Neural cell (in vitro differentiated cells): ENCODE data around the gene STRN. TPM values are rescaled to one million over a fixed set of nuclear protein-coding genes. Genes with fewer than 3 reads are reported as not detected.

Experiments used
- H2AFZ ChIP-seq: fragments of 200-600, 300-800 bp; sonication (generic), shearing (Covaris generic); 2 replicates; pipeline ENCODE4 v1.6.0; 2014; ENCODE audit warnings: low read depth, mild to moderate bottlenecking, antibody characterized with exemption, low read length, moderate library complexity
- H3F3A ChIP-seq: fragments of 200-600 bp; shearing (Covaris generic); 2 replicates; pipeline ENCODE4 v1.6.1; 2016; ENCODE audit warnings: mild to moderate bottlenecking, moderate library complexity, mixed read lengths, antibody characterized with exemption, low read length; ENCODE audit not compliant: insufficient read depth, poor library complexity, severe bottlenecking
- H3K27ac ChIP-seq: fragments of 200-600, 300-800 bp; sonication (generic), shearing (Covaris generic); 2 replicates; pipeline ENCODE4 v1.5.1; 2014; ENCODE audit warnings: mild to moderate bottlenecking, low read length, moderate library complexity
- H3K27me3 ChIP-seq: fragments of 300-800, 200-600 bp; sonication (generic), shearing (Covaris generic); 2 replicates; pipeline ENCODE4 v1.6.0; 2014; ENCODE audit warnings: mild to moderate bottlenecking, low read depth, low read length, moderate library complexity; ENCODE audit not compliant: insufficient read depth
- H3K36me3 ChIP-seq: fragments of 300-800, 200-600 bp; sonication (generic), shearing (Covaris generic); 2 replicates; pipeline ENCODE4 v1.5.1; 2014; ENCODE audit warnings: mild to moderate bottlenecking, antibody characterized with exemption, low read length, moderate library complexity; ENCODE audit not compliant: insufficient read depth
- H3K4me2 ChIP-seq: fragments of 300-800, 200-600 bp; sonication (generic), shearing (Covaris generic); 2 replicates; pipeline ENCODE4 v1.6.0; 2014; ENCODE audit warnings: mild to moderate bottlenecking, low read length
- H3K4me3 ChIP-seq: fragments of 300-800, 200-600 bp; sonication (generic), shearing (Covaris generic); 2 replicates; pipeline ENCODE4 v1.5.1; 2014; ENCODE audit warnings: mild to moderate bottlenecking, low read length, moderate library complexity
- H3K79me2 ChIP-seq: fragments of 200-600 bp; shearing (Covaris generic); replicated peaks from 2 replicates; pipeline ENCODE4 v1.6.0; 2014; ENCODE audit warnings: mild to moderate bottlenecking, low read length, moderate library complexity; ENCODE audit not compliant: insufficient read depth
- H3K9ac ChIP-seq: fragments of 300-800, 200-600 bp; sonication (generic), shearing (Covaris generic); 2 replicates; pipeline ENCODE4 v1.6.1; 2016; ENCODE audit warnings: mild to moderate bottlenecking, low read length, mixed read lengths
- H3K9me2 ChIP-seq: fragments of 200-600 bp; shearing (Covaris generic); 2 replicates; pipeline ENCODE4 v1.6.1; 2016; ENCODE audit warnings: mild to moderate bottlenecking, low read length, mixed read lengths; ENCODE audit not compliant: insufficient read depth
- H3K9me3 ChIP-seq: fragments of 200-600, 300-800 bp; sonication (generic), shearing (Covaris generic); 2 replicates; pipeline ENCODE4 v1.6.1; 2016; ENCODE audit warnings: mild to moderate bottlenecking, mixed run types, low read length, moderate library complexity, mixed read lengths
- H4K20me1 ChIP-seq: fragments of 200-600 bp; shearing (Covaris generic); 2 replicates; pipeline ENCODE4 v1.6.1; 2016; ENCODE audit warnings: mild to moderate bottlenecking, mixed run types; ENCODE audit not compliant: insufficient read depth
- EP300 ChIP-seq: fragments of 450-650 bp; conservative IDR thresholded peaks from 2 replicates; pipeline ENCODE4 v1.6.1; 2014; ENCODE audit warnings: antibody characterized with exemption, mild to moderate bottlenecking, moderate library complexity; ENCODE audit not compliant: poor library complexity, severe bottlenecking
- EZH2 ChIP-seq: fragments of 200-600, 300-800 bp; shearing (Covaris generic), sonication (generic); IDR thresholded peaks from 2 replicates; pipeline ENCODE4 v1.6.1; 2014; ENCODE audit warnings: antibody characterized with exemption, low read length, borderline replicate concordance, mild to moderate bottlenecking; ENCODE audit not compliant: insufficient read depth, poor library complexity, severe bottlenecking
- MXI1 ChIP-seq: fragments of 450-650 bp; conservative IDR thresholded peaks from 2 replicates; pipeline ENCODE4 v1.6.1; 2014; ENCODE audit warnings: antibody characterized with exemption, mild to moderate bottlenecking; ENCODE audit not compliant: poor library complexity, severe bottlenecking
- POLR2AphosphoS5 ChIP-seq: IDR thresholded peaks from 2 replicates; pipeline ENCODE4 v1.6.1; 2012
- RAD21 ChIP-seq: fragments of 450-650 bp; conservative IDR thresholded peaks from 2 replicates; pipeline ENCODE4 v1.6.1; 2014; ENCODE audit warnings: antibody characterized with exemption, mild to moderate bottlenecking, moderate library complexity
- SMC3 ChIP-seq: fragments of 450-650 bp; conservative IDR thresholded peaks from 2 replicates; pipeline ENCODE4 v1.6.1; 2014; ENCODE audit warnings: antibody characterized with exemption, mild to moderate bottlenecking, moderate library complexity; ENCODE audit not compliant: poor library complexity
- TAF1 ChIP-seq: IDR thresholded peaks from 2 replicates; pipeline ENCODE4 v1.6.1; 2012; ENCODE audit warnings: low read depth
- polyA plus RNA-seq: library from polyadenylated mRNA; depleted of rRNA; stranded (reverse); fragments of >200 nt; gene quantifications from 2 replicates; pipeline ENCODE4 v1.2.3, GENCODE V29; 2014
- TF ChIP-seq, protein P1 (sequence below): fragments of 450-650 bp; IDR thresholded peaks from 2 replicates; pipeline ENCODE4 v1.5.1; 2014; ENCODE audit warnings: antibody characterized with exemption, mild to moderate bottlenecking, moderate library complexity; ENCODE audit not compliant: poor library complexity, severe bottlenecking
- TF ChIP-seq, protein P2 (sequence below): IDR thresholded peaks from 2 replicates; pipeline ENCODE4 v1.6.1; 2012; ENCODE audit warnings: borderline replicate concordance

Gene STRN
- polyA plus RNA-seq, 1 donor from 2014 or later, result 9.9 TPM

DNA sequence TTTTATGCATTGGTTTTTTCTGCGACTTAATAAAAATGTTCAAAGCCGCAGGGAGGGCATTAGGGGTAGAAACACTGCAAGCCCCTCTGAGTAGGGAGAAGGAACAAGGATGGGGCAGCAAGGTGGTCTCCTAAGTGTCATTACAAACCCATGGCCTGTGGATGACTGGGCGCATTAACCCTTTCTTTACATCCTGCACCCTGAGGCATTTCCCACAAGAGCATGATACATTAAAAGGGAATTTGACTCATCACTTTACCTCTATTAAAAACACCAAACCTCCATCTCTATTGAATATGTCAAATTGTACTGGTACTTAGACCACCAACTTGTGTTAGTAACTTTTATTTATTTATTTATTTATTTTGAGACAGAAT is 157.3 kb downstream of the STRN start:
- Histone ChIP-seq H3K36me3 (no peaks in the 10 kb centered on the region), H3K27me3 (no peaks in the 10 kb centered on the region), H2AFZ (no peak overlapping the region), H3K79me2 (no peaks in the 10 kb centered on the region), H3K9me3 (no peaks in the 10 kb centered on the region), H3K9ac (no peak overlapping the region), H3K9me2 (no peaks in the 10 kb centered on the region), H3K4me3 (no peak overlapping the region), H3F3A (no peaks in the 10 kb centered on the region), H3K4me2 (no peak overlapping the region), H4K20me1 (no peaks in the 10 kb centered on the region), H3K27ac (no peak overlapping the region)
- TF ChIP-seq EP300, result no peak
- no peak for TF ChIP-seq POLR2AphosphoS5
- no peak for TF ChIP-seq TAF1
- TF ChIP-seq, protein P1, sequence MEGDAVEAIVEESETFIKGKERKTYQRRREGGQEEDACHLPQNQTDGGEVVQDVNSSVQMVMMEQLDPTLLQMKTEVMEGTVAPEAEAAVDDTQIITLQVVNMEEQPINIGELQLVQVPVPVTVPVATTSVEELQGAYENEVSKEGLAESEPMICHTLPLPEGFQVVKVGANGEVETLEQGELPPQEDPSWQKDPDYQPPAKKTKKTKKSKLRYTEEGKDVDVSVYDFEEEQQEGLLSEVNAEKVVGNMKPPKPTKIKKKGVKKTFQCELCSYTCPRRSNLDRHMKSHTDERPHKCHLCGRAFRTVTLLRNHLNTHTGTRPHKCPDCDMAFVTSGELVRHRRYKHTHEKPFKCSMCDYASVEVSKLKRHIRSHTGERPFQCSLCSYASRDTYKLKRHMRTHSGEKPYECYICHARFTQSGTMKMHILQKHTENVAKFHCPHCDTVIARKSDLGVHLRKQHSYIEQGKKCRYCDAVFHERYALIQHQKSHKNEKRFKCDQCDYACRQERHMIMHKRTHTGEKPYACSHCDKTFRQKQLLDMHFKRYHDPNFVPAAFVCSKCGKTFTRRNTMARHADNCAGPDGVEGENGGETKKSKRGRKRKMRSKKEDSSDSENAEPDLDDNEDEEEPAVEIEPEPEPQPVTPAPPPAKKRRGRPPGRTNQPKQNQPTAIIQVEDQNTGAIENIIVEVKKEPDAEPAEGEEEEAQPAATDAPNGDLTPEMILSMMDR, result no peak

DNA sequence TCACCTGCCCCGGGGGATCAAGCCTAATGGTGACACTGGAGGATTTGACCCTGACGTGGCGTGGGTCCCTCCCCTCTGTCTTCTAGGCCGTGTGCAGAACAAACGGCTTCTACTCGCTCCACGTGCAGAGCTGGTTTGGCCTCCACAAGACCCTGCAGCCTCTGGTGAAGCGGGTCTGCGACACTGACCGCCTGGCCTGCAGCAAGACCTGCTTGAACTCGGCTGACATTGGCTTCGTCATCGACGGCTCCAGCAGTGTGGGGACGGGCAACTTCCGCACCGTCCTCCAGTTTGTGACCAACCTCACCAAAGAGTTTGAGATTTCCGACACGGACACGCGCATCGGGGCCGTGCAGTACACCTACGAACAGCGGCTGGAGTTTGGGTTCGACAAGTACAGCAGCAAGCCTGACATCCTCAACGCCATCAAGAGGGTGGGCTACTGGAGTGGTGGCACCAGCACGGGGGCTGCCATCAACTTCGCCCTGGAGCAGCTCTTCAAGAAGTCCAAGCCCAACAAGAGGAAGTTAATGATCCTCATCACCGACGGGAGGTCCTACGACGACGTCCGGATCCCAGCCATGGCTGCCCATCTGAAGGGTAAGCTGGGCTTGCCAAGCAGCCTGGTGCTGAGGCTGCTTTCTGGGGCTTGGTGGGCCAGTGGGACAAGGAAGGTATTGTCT is 157.8 kb downstream of the STRN start:
- H3K4me3 ChIP-seq, result no peak overlapping the region
- H4K20me1 ChIP-seq, result no peaks in the 10 kb centered on the region
- no peak overlapping the region for H2AFZ ChIP-seq
- no peak overlapping the region for H3K27ac ChIP-seq
- no peaks in the 10 kb centered on the region for H3F3A ChIP-seq
- H3K79me2 ChIP-seq, result no peaks in the 10 kb centered on the region
- H3K9me2 ChIP-seq, result no peaks in the 10 kb centered on the region
- no peak overlapping the region for H3K4me2 ChIP-seq
- H3K36me3 ChIP-seq, result no peaks in the 10 kb centered on the region
- no peaks in the 10 kb centered on the region for H3K9me3 ChIP-seq
- no peak overlapping the region for H3K9ac ChIP-seq
- H3K27me3 ChIP-seq, result no peaks in the 10 kb centered on the region
- TF ChIP-seq, protein P1, result no peak
- TF ChIP-seq MXI1 (no peak), TAF1 (no peak), SMC3 (no peak), EP300 (no peak), EZH2 (no peak), RAD21 (no peak), POLR2AphosphoS5 (no peak)
- TF ChIP-seq, protein P2, sequence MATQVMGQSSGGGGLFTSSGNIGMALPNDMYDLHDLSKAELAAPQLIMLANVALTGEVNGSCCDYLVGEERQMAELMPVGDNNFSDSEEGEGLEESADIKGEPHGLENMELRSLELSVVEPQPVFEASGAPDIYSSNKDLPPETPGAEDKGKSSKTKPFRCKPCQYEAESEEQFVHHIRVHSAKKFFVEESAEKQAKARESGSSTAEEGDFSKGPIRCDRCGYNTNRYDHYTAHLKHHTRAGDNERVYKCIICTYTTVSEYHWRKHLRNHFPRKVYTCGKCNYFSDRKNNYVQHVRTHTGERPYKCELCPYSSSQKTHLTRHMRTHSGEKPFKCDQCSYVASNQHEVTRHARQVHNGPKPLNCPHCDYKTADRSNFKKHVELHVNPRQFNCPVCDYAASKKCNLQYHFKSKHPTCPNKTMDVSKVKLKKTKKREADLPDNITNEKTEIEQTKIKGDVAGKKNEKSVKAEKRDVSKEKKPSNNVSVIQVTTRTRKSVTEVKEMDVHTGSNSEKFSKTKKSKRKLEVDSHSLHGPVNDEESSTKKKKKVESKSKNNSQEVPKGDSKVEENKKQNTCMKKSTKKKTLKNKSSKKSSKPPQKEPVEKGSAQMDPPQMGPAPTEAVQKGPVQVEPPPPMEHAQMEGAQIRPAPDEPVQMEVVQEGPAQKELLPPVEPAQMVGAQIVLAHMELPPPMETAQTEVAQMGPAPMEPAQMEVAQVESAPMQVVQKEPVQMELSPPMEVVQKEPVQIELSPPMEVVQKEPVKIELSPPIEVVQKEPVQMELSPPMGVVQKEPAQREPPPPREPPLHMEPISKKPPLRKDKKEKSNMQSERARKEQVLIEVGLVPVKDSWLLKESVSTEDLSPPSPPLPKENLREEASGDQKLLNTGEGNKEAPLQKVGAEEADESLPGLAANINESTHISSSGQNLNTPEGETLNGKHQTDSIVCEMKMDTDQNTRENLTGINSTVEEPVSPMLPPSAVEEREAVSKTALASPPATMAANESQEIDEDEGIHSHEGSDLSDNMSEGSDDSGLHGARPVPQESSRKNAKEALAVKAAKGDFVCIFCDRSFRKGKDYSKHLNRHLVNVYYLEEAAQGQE, result no peak
